ENCODE results near the gene MINK1.

- TF ChIP-seq EZH2phosphoT487 (IDR thresholded peaks at IDR 0.05) (no peak), CTCF (IDR thresholded peaks at IDR 0.05) (no peak)
These were observed 107.6 kb downstream of the MINK1 start for GRCh38 chr17:4940555-4941318.
